GM12878 (cell line): ENCODE measurements around the gene ECPAS. TPM values are rescaled to one million over a fixed set of nuclear protein-coding genes. Genes with fewer than 3 reads are reported as not detected.

Source experiments
- CBFB ChIP-seq: IDR thresholded peaks from 2 replicates; pipeline ENCODE4 v1.6.1; 2016; ENCODE audit warnings: antibody characterized with exemption, low read depth
- CEBPB ChIP-seq, 2 experiments: fragments of 150-350 bp in 1 of 2; IDR thresholded peaks; 2 replicates each; pipeline ENCODE4 v1.6.1; 2012 to 2014; ENCODE audit warnings: low read depth in 2 of 2, low read length in 2 of 2, borderline replicate concordance in 1 of 2, inconsistent platforms in 1 of 2
- E4F1 ChIP-seq: fragments of 450-650 bp; IDR thresholded peaks from 2 replicates; pipeline ENCODE4 v1.6.1; 2018; ENCODE audit warnings: borderline replicate concordance, mild to moderate bottlenecking; ENCODE audit not compliant: partially characterized antibody
- ETV6 ChIP-seq, 2 experiments: fragments of 450-650 bp in 1 of 2; IDR thresholded peaks in 1 of 2; conservative IDR thresholded peaks in 1 of 2; 2 replicates each; pipeline ENCODE4 v1.6.1; 2014; ENCODE audit warnings: antibody characterized with exemption in 1 of 2, borderline replicate concordance in 1 of 2, low read depth in 1 of 2, mild to moderate bottlenecking in 1 of 2, moderate library complexity in 1 of 2
- MAX ChIP-seq: IDR thresholded peaks from 2 replicates; pipeline ENCODE4 v1.6.1; 2012; ENCODE audit warnings: low read depth, low read length, improper control_type of control experiment
- NRF1 ChIP-seq: conservative IDR thresholded peaks from 2 replicates; pipeline ENCODE4 v1.6.1; 2011; ENCODE audit warnings: mild to moderate bottlenecking, low read depth, low read length, improper control_type of control experiment
- POU2F2 ChIP-seq: IDR thresholded peaks from 3 replicates; pipeline ENCODE4 v1.6.1; 2011; ENCODE audit warnings: low read depth, mild to moderate bottlenecking, low read length, borderline replicate concordance
- SMC3 ChIP-seq: IDR thresholded peaks from 2 replicates; pipeline ENCODE4 v1.6.1; 2011; ENCODE audit warnings: low read length, improper control_type of control experiment, borderline replicate concordance
- SREBF1 ChIP-seq: IDR thresholded peaks from 2 replicates; pipeline ENCODE4 v1.6.1; 2012; ENCODE audit warnings: mild to moderate bottlenecking, low read length
- SRF ChIP-seq, 2 experiments: IDR thresholded peaks; 2 replicates each; pipeline ENCODE4 v1.6.1; 2011; ENCODE audit warnings: low read depth in 2 of 2, low read length in 2 of 2, mild to moderate bottlenecking in 1 of 2, moderate library complexity in 1 of 2
- STAT3 ChIP-seq: IDR thresholded peaks from 2 replicates; pipeline ENCODE4 v1.6.1; 2011; ENCODE audit warnings: low read depth, low read length, improper control_type of control experiment
- TAF1 ChIP-seq: IDR thresholded peaks from 2 replicates; pipeline ENCODE4 v1.6.1; 2011; ENCODE audit warnings: mild to moderate bottlenecking, low read depth, low read length, borderline replicate concordance
- USF2 ChIP-seq: IDR thresholded peaks from 2 replicates; pipeline ENCODE4 v1.6.1; 2011; ENCODE audit warnings: low read depth, low read length, improper control_type of control experiment, borderline replicate concordance
- YBX1 ChIP-seq: fragments of 450-650 bp; IDR thresholded peaks from 2 replicates; pipeline ENCODE4 v1.6.1; 2016; ENCODE audit warnings: antibody characterized with exemption
- ZBTB11 ChIP-seq: fragments of 450-650 bp; formaldehyde crosslinking; IDR thresholded peaks from 2 replicates; pipeline ENCODE4 v1.5.0; 2022; ENCODE audit warnings: mild to moderate bottlenecking, missing genetic modification characterization
- ZNF274 ChIP-seq: IDR thresholded peaks from one replicate; pipeline ENCODE4 v1.8.0; 2011; ENCODE audit not compliant: insufficient read length, insufficient read depth
- ZNF592 ChIP-seq: fragments of 450-650 bp; IDR thresholded peaks from 2 replicates; pipeline ENCODE4 v1.6.1; 2017; ENCODE audit warnings: mild to moderate bottlenecking, moderate library complexity
- polyA plus RNA-seq, 11 experiments: library from polyadenylated mRNA; depleted of rRNA in 4 of 11; unstranded in 6 of 11; stranded (reverse) in 5 of 11; fragments of >200 nt; fragmentation: Nextera tagmentation in 4 of 11; fragmentation: Illumina TruSeq in 1 of 11; extraction: Ambion mirVana in 4 of 11; extraction: Trizol in 1 of 11; gene quantifications; 1 replicate in 1 of 11; 2 replicates in 10 of 11; pipeline versions ENCODE4 v1.2.1 to v1.2.3, GENCODE V29; 2011 to 2016; ENCODE audit warnings: inconsistent platforms in 2 of 11, missing spikeins in 2 of 11, low read depth in 1 of 11
- total RNA-seq, 4 experiments: library from RNA; depleted of rRNA in 3 of 4; stranded (reverse); fragments of >200 nt in 3 of 4; fragmentation: Illumina TruSeq in 1 of 4; extraction: Trizol in 1 of 4; gene quantifications; 2 replicates each; pipeline versions ENCODE4 v1.2.1 to v1.2.3, GENCODE V29; 2013 to 2021

Gene ECPAS
- total and polyA plus RNA-seq, 10 of the 15 experiments (the other 5 are each of a cell fraction or from before 2014, with no cell fraction given) = 11.2 to 69.8 (median 50.1) TPM

GRCh38 chr9:111482694-111483438 lies 1.3 kb downstream of the ECPAS start (continued):
- TF ChIP-seq E4F1 (no peak), ZBTB11 (CRISPR knock-in tag) (no peak), ZNF592 (no peak), ETV6 (conservative IDR thresholded peaks at IDR 0.05 in 1 of 2, IDR thresholded peaks at IDR 0.05 in 1 of 2; ENCODE audit: borderline replicate concordance in 1 of 2, low read depth in 1 of 2) (no peak), SREBF1 (no peak; the same call in 1 of the 2 replicates), SRF (IDR thresholded peaks at IDR 0.05; ENCODE audit: low read depth in 2 of 2, low read length in 2 of 2) (no peak), SMC3 (no peak), POU2F2 (no peak; the same call in 2 of the 3 replicates), STAT3 (no peak), NRF1 (no peak), CBFB (no peak), TAF1 (peak; percentile 22; the same call in 1 of the 2 replicates), MAX (peak; percentile 50; the same call in 1 of the 2 replicates), ZNF274 (no peak), YBX1 (no peak), CEBPB (IDR thresholded peaks at IDR 0.05; ENCODE audit: borderline replicate concordance in 1 of 2, low read depth in 2 of 2, low read length in 2 of 2) (no peak), USF2 (no peak)
